HCT116 (cell line): ENCODE data around the gene FLVCR2. TPM values are rescaled to one million over a fixed set of nuclear protein-coding genes. Genes with fewer than 3 reads are reported as not detected.

Source experiments
- ATAC-seq: fragments of 200-7000 bp; cut with Tn5 transposase; 2 replicates; pipeline ENCODE4 v1.9.1; 2020; ENCODE audit warnings: mild to moderate bottlenecking, moderate library complexity
- BruUV-seq: library from RNA; stranded (reverse); fragments of 400-500 nt; replicated peaks from 2 replicates; lab custom pipeline; 2021; lab: Mats Ljungman, UMichigan
- CTCF ChIA-PET: fragments of 300-600 bp; sonication (Branson Sonifier 250); formaldehyde crosslinking; loops from one replicate; lab custom pipeline; 2021; ENCODE audit warnings: antibody characterized with exemption; lab: Charles Lee
- POLR2A ChIA-PET: fragments of 300-600, 350-600 bp; sonication (Branson Sonifier 250); formaldehyde crosslinking; loops from one replicate; lab custom pipeline; 2021; ENCODE audit warnings: antibody characterized with exemption; lab: Charles Lee
- RAD21 ChIA-PET, 2 experiments: fragments of 300-600 bp; sonication (Branson Sonifier 250); formaldehyde crosslinking; loops; one replicate each; lab custom pipeline; 2023; ENCODE audit warnings: low total read pairs in 2 of 2; ENCODE audit not compliant: uncharacterized antibody in 2 of 2, unreplicated experiment in 2 of 2, low non-redundant PET in 1 of 2; lab: Charles Lee
- DNase-seq: peaks from one replicate; pipeline ENCODE4 v3.0.0-alpha.2; 2010; ENCODE audit warnings: low read depth, low spot score
- H2AFZ ChIP-seq: fragments of 200-600 bp; shearing (Covaris generic), sonication (generic); 2 replicates; pipeline ENCODE4 v1.6.1; 2017; ENCODE audit warnings: low read depth, mixed run types, mixed read lengths, antibody characterized with exemption, low read length; ENCODE audit not compliant: poor library complexity, severe bottlenecking
- H3K27ac ChIP-seq: 2 replicates; pipeline ENCODE4 v1.5.1; 2012; ENCODE audit warnings: low read depth, low read length
- H3K27me3 ChIP-seq: fragments of 200-600 bp; sonication (generic); 2 replicates; pipeline ENCODE4 v1.6.1; 2016; ENCODE audit warnings: mixed run types, low read length, mixed read lengths; ENCODE audit not compliant: insufficient read depth
- H3K36me3 ChIP-seq, 2 experiments: fragments of 200-500 bp in 1 of 2; fragments of 200-600 bp in 1 of 2; sonication (Bioruptor generic) in 1 of 2; sonication (generic) in 1 of 2; 2 replicates each; pipeline versions ENCODE4 v1.5.1 to v1.6.1; 2014 to 2016; ENCODE audit warnings: low read length in 2 of 2, inconsistent platforms in 1 of 2, mixed read lengths in 1 of 2, mixed run types in 1 of 2; ENCODE audit not compliant: insufficient read depth in 2 of 2, control insufficient read depth in 1 of 2
- H3K4me1 ChIP-seq, 2 experiments: fragments of 200-600 bp in 1 of 2; sonication (generic) in 1 of 2; 2 replicates each; pipeline versions ENCODE4 v1.5.1 to v1.6.1; 2012 to 2017; ENCODE audit warnings: low read length in 2 of 2, inconsistent platforms in 1 of 2, mild to moderate bottlenecking in 1 of 2, mixed read lengths in 1 of 2, mixed run types in 1 of 2, moderate library complexity in 1 of 2; ENCODE audit not compliant: insufficient read depth in 2 of 2, control insufficient read depth in 1 of 2
- H3K4me2 ChIP-seq: fragments of 200-600 bp; sonication (generic); 2 replicates; pipeline ENCODE4 v1.6.1; 2017; ENCODE audit warnings: mixed run types, low read length, mixed read lengths
- H3K4me3 ChIP-seq, 2 experiments: fragments of 200-600 bp in 1 of 2; sonication (generic) in 1 of 2; replicated peaks in 1 of 2; 2 replicates each; pipeline ENCODE4 v1.5.1; 2011 to 2016; ENCODE audit warnings: low read length in 2 of 2, control low read depth in 1 of 2, low read depth in 1 of 2, mild to moderate bottlenecking in 1 of 2, mixed read lengths in 1 of 2, mixed run types in 1 of 2
- H3K79me2 ChIP-seq: fragments of 200-600 bp; sonication (generic); 2 replicates; pipeline ENCODE4 v1.6.1; 2017; ENCODE audit warnings: mild to moderate bottlenecking, mixed run types, low read length, moderate library complexity, mixed read lengths; ENCODE audit not compliant: insufficient read depth
- H3K9ac ChIP-seq: fragments of 200-600 bp; sonication (generic); 2 replicates; pipeline ENCODE4 v1.6.1; 2016; ENCODE audit warnings: low read length, mixed read lengths
- H3K9me2 ChIP-seq: fragments of 200-600 bp; sonication (generic), shearing (Covaris generic); 2 replicates; pipeline ENCODE4 v1.6.1; 2017; ENCODE audit warnings: mixed run types, mild to moderate bottlenecking, moderate library complexity; ENCODE audit not compliant: insufficient read depth
- H3K9me3 ChIP-seq, 2 experiments: fragments of 200-500 bp in 1 of 2; fragments of 200-600 bp in 1 of 2; sonication (Bioruptor generic) in 1 of 2; sonication (generic) in 1 of 2; 2 replicates each; pipeline ENCODE4 v1.6.1; 2014 to 2017; ENCODE audit warnings: low read length in 2 of 2, mixed read lengths in 2 of 2, inconsistent platforms in 1 of 2, low read depth in 1 of 2, mild to moderate bottlenecking in 1 of 2, mixed run types in 1 of 2, moderate library complexity in 1 of 2; ENCODE audit not compliant: control insufficient read depth in 1 of 2, insufficient read depth in 1 of 2
- H4K20me1 ChIP-seq: fragments of 200-600 bp; sonication (generic), shearing (Covaris generic); 2 replicates; pipeline ENCODE4 v1.6.1; 2017; ENCODE audit warnings: mixed run types, mild to moderate bottlenecking, moderate library complexity; ENCODE audit not compliant: insufficient read depth
- ATF3 ChIP-seq: IDR thresholded peaks from 2 replicates; pipeline ENCODE4 v1.6.1; 2012
- CEBPB ChIP-seq: IDR thresholded peaks from 2 replicates; pipeline ENCODE4 v1.6.1; 2012; ENCODE audit warnings: low read depth
- CTCF ChIP-seq, 3 experiments: fragments of 200-600 bp in 1 of 3; sonication (generic) in 1 of 3; IDR thresholded peaks in 2 of 3; conservative IDR thresholded peaks in 1 of 3; 2 replicates each; pipeline ENCODE4 v1.5.1; 2012 to 2017; ENCODE audit warnings: low read depth in 2 of 3, low read length in 2 of 3, antibody characterized with exemption in 1 of 3, borderline replicate concordance in 1 of 3, control low read depth in 1 of 3, mild to moderate bottlenecking in 1 of 3, mixed read lengths in 1 of 3, mixed run types in 1 of 3, moderate library complexity in 1 of 3; ENCODE audit not compliant: insufficient read depth in 1 of 3
- EGR1 ChIP-seq: IDR thresholded peaks from 2 replicates; pipeline ENCODE4 v1.6.1; 2012; ENCODE audit warnings: low read depth
- ELF1 ChIP-seq: IDR thresholded peaks from 2 replicates; pipeline ENCODE4 v1.6.1; 2012; ENCODE audit warnings: low read depth, borderline replicate concordance
- EZH2phosphoT487 ChIP-seq: fragments of 200-600 bp; IDR thresholded peaks from 2 replicates; pipeline ENCODE4 v1.6.1; 2018; ENCODE audit warnings: antibody characterized with exemption, borderline replicate concordance
- FOSL1 ChIP-seq: IDR thresholded peaks from 2 replicates; pipeline ENCODE4 v1.6.1; 2012; ENCODE audit warnings: low read depth
- JUND ChIP-seq: IDR thresholded peaks from 2 replicates; pipeline ENCODE4 v1.6.1; 2012
- MAX ChIP-seq: IDR thresholded peaks from 2 replicates; pipeline ENCODE4 v1.6.1; 2012
- POLR2AphosphoS5 ChIP-seq: IDR thresholded peaks from 2 replicates; pipeline ENCODE4 v1.6.1; 2011; ENCODE audit warnings: mild to moderate bottlenecking, low read depth, low read length, moderate library complexity
- REST ChIP-seq: IDR thresholded peaks from 2 replicates; pipeline ENCODE4 v1.6.1; 2012; ENCODE audit warnings: low read depth
- SP1 ChIP-seq: IDR thresholded peaks from 2 replicates; pipeline ENCODE4 v1.6.1; 2012; ENCODE audit warnings: low read depth
- SRF ChIP-seq: IDR thresholded peaks from 2 replicates; pipeline ENCODE4 v1.6.1; 2012; ENCODE audit warnings: low read depth
- YY1 ChIP-seq: IDR thresholded peaks from 2 replicates; pipeline ENCODE4 v1.6.1; 2011; ENCODE audit warnings: low read length, low read depth, moderate library complexity, mild to moderate bottlenecking; ENCODE audit not compliant: insufficient replicate concordance; ENCODE audit errors: extremely low read depth
- intact Hi-C: fragments of 100-400 bp; cut with micrococcal nuclease; formaldehyde crosslinking; loops from 2 replicates; pipeline ENCODE4 v1.10.0; 2022
- total RNA-seq: library from RNA; stranded (reverse); gene quantifications from one replicate; pipeline ENCODE4 v1.2.1, GENCODE V29; 2021; ENCODE audit not compliant: unreplicated experiment

The FLVCR2 gene
- total RNA-seq, 1 experiment from 2014 or later, result 0.84 TPM

- ATAC-seq (no peak), DNase-seq (no peak)
- no peak overlapping the region for H3K4me3 ChIP-seq
- ChIA-PET RAD21 (no interaction called here), POLR2A (no interaction called here), CTCF (interaction anchor here (0.8 kb wide), 1 partner anchor 9 kb away, joined by 3 read pairs; the partner anchor contains the start of gene FLVCR2)
- peaks cover 0 to 4% of the 10 kb centered on the region in 2 experiments; a peak in 1 of 4 replicates for H3K4me1 ChIP-seq
- H3K4me2 ChIP-seq, result no peak overlapping the region
- no peak overlapping the region for H2AFZ ChIP-seq
- no peak overlapping the region for H3K9ac ChIP-seq
- no peak overlapping the region for H3K27ac ChIP-seq
- no TSS peak for BruUV-seq
- intact Hi-C loops, result no loop called here
- no peaks in the 10 kb centered on the region for H3K9me2 ChIP-seq
- no peaks in the 10 kb centered on the region for H4K20me1 ChIP-seq
- TF ChIP-seq CEBPB (no peak), REST (no peak), EGR1 (no peak), EZH2phosphoT487 (no peak), JUND (no peak), ATF3 (no peak), FOSL1 (no peak), SP1 (no peak), YY1 (no peak), SRF (no peak), ELF1 (no peak), POLR2AphosphoS5 (no peak), CTCF (IDR thresholded peaks at IDR 0.05 in 2 of 3, conservative IDR thresholded peaks at IDR 0.05 in 1 of 3; ENCODE audit: borderline replicate concordance in 1 of 3, insufficient read depth in 1 of 3, low read depth in 2 of 3, low read length in 2 of 3) (no peak), MAX (no peak)
- H3K9me3 ChIP-seq, result no peaks in the 10 kb centered on the region
- no peaks in the 10 kb centered on the region for H3K79me2 ChIP-seq
- H3K27me3 ChIP-seq, result no peaks in the 10 kb centered on the region; the same call in 1 of the 2 replicates
- H3K36me3 ChIP-seq, result no peaks in the 10 kb centered on the region
Measured at GRCh38 chr14:75568791-75569190, 9.6 kb upstream of the FLVCR2 start.
